ENCODE measurements around the gene JAG1. TPM values are rescaled to one million over a fixed set of nuclear protein-coding genes. Genes with fewer than 3 reads are reported as not detected.

Gene JAG1
- total RNA-seq, 3 donors from 2014 or later (not counting 1 experiment from before 2014, with no cell fraction given): 8.1 to 12.3 (median 8.7) TPM

DNA sequence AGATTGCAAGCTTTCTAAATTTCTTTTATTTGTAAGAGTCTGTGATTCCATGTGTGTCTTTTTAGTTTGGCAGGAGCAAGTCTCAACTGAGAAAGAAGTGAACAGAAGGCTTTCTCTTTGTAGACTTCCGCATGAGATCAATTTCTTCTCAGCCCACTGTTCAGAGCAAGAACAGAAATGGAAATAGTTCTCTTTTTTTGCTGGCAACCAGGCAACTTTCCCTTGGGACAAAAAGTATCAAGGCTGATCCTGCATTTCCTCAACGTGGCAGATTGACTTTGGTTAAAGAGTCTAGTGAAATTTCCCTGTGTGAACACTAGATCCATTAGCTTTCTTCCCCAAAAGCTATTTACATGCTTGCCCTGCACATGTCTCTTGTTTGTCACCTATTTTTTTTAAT, 46.8 kb upstream of the JAG1 start:
- intact Hi-C loops (cut with micrococcal nuclease): no loop called here
- Histone ChIP-seq H3K4me1 (ENCODE audit: control insufficient read depth, insufficient read depth, low read length) (no peaks in the 10 kb centered on the region), H3K36me3 (ENCODE audit: control insufficient read depth, insufficient read depth, low read length) (no peaks in the 10 kb centered on the region), H3K27ac (ENCODE audit: low read length) (no peak overlapping the region), H3K4me3 (ENCODE audit: low read length) (no peak overlapping the region), H3K27me3 (ENCODE audit: control insufficient read depth, insufficient read depth, low read length) (peaks cover 2% of the 10 kb centered on the region), H3K9me3 (ENCODE audit: control insufficient read depth, insufficient read depth, low read length) (no peaks in the 10 kb centered on the region)
- H3K27me3 Mint-ChIP-seq (ENCODE audit: low read depth in 2 of 2): peaks cover 17 to 75% of the 10 kb centered on the region in 2 donors
- no peak overlapping the region for H3K27ac Mint-ChIP-seq
- H3K4me3 Mint-ChIP-seq: no peak overlapping the region
- H3K36me3 Mint-ChIP-seq: no peaks in the 10 kb centered on the region
- H3K9me3 Mint-ChIP-seq: no peaks in the 10 kb centered on the region
- WGBS (ENCODE audit: insufficient coverage): 73% methylated on average over 2 of the region's 2 CpGs
- ATAC-seq (no peak), DNase-seq (no peak)
- no peaks in the 10 kb centered on the region for H3K4me1 Mint-ChIP-seq
- TF ChIP-seq, protein P1, sequence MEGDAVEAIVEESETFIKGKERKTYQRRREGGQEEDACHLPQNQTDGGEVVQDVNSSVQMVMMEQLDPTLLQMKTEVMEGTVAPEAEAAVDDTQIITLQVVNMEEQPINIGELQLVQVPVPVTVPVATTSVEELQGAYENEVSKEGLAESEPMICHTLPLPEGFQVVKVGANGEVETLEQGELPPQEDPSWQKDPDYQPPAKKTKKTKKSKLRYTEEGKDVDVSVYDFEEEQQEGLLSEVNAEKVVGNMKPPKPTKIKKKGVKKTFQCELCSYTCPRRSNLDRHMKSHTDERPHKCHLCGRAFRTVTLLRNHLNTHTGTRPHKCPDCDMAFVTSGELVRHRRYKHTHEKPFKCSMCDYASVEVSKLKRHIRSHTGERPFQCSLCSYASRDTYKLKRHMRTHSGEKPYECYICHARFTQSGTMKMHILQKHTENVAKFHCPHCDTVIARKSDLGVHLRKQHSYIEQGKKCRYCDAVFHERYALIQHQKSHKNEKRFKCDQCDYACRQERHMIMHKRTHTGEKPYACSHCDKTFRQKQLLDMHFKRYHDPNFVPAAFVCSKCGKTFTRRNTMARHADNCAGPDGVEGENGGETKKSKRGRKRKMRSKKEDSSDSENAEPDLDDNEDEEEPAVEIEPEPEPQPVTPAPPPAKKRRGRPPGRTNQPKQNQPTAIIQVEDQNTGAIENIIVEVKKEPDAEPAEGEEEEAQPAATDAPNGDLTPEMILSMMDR (IDR thresholded peaks at IDR 0.05): no peak

DNA sequence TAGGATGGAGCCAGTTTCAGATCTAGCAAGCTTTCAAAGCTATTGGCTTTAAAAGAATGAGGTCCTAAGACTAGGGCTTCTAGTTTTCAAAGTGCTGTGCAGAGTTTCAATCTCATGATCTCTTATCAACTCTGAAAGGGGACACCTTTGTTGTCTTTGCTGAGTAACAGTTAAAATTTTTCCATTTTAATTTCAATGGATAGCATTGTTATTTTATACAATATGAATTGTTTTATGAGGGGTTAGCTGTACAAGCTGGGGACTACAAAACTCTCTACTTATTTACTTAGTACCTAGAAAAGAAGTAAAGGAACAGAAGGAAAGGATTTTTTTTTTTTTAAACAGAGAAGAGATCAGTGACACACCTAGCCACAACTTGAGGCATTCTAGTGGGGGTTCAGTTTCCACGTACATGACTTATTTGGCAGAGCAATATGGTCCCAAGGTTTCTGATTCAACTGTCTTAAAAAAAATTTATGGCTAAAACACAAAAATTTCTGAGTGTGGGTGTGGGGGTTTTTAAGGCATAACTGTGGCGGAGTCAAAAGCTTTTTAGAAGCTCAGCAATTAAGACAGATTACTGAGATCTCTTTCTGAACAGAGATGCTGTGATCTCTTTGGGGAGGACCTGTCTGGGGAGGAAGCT, 46.1 kb upstream of the JAG1 start:
- peaks cover 14 to 70% of the 10 kb centered on the region in 2 donors for H3K27me3 Mint-ChIP-seq (ENCODE audit: low read depth in 2 of 2)
- Histone ChIP-seq H3K9me3 (ENCODE audit: control insufficient read depth, insufficient read depth, low read length) (no peaks in the 10 kb centered on the region), H3K4me3 (ENCODE audit: low read length) (no peak overlapping the region), H3K27ac (ENCODE audit: low read length) (no peak overlapping the region), H3K27me3 (ENCODE audit: control insufficient read depth, insufficient read depth, low read length) (peaks cover 2% of the 10 kb centered on the region), H3K4me1 (ENCODE audit: control insufficient read depth, insufficient read depth, low read length) (no peaks in the 10 kb centered on the region), H3K36me3 (ENCODE audit: control insufficient read depth, insufficient read depth, low read length) (no peaks in the 10 kb centered on the region)
- DNase-seq (no peak), ATAC-seq (no peak)
- no peaks in the 10 kb centered on the region for H3K36me3 Mint-ChIP-seq
- intact Hi-C loops (cut with micrococcal nuclease): no loop called here
- TF ChIP-seq, protein P1 (IDR thresholded peaks at IDR 0.05): no peak
- no peaks in the 10 kb centered on the region for H3K9me3 Mint-ChIP-seq
- no peak overlapping the region for H3K4me3 Mint-ChIP-seq
- no peak overlapping the region for H3K27ac Mint-ChIP-seq
- 76% methylated on average over 2 of the region's 2 CpGs for WGBS (ENCODE audit: insufficient coverage)
- H3K4me1 Mint-ChIP-seq: no peaks in the 10 kb centered on the region

DNA sequence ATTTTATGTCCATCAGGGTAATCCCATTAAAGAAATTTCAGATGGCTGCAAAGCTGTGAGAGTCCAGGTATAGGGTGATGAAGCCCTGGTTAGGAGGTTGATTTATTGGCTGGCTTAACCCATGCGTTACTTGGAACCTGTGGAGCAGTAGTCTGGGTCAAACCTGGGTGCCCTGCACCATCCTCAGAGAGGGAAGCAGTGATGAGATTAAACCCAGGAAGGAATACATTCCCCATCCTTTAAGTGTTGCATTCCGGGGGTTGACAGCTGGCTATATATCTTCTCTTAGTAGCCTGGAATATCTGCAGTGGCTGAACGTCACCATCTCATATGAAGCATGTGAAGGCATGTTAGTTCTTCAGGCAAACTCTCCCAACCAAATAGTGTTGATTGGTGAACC, 44.9 kb upstream of the JAG1 start:
- no peak overlapping the region for H3K27ac ChIP-seq (ENCODE audit: low read length)
- H3K27ac Mint-ChIP-seq: no peak overlapping the region
- H3K36me3 Mint-ChIP-seq: no peaks in the 10 kb centered on the region
- no peaks in the 10 kb centered on the region for H3K4me1 Mint-ChIP-seq
- no peak overlapping the region for H3K4me3 Mint-ChIP-seq
- H3K9me3 ChIP-seq (ENCODE audit: control insufficient read depth, insufficient read depth, low read length): no peaks in the 10 kb centered on the region
- TF ChIP-seq, protein P1 (IDR thresholded peaks at IDR 0.05): no peak
- H3K27me3 ChIP-seq (ENCODE audit: control insufficient read depth, insufficient read depth, low read length): peaks cover 2% of the 10 kb centered on the region
- H3K4me3 ChIP-seq (ENCODE audit: low read length): no peak overlapping the region
- WGBS (ENCODE audit: insufficient coverage): 70% methylated on average over 3 of the region's 3 CpGs
- peaks cover 13 to 70% of the 10 kb centered on the region in 2 donors for H3K27me3 Mint-ChIP-seq (ENCODE audit: low read depth in 2 of 2)
- no peak for ATAC-seq
- H3K4me1 ChIP-seq (ENCODE audit: control insufficient read depth, insufficient read depth, low read length): no peaks in the 10 kb centered on the region
- DNase-seq: no peak
- no peaks in the 10 kb centered on the region for H3K9me3 Mint-ChIP-seq
- H3K36me3 ChIP-seq (ENCODE audit: control insufficient read depth, insufficient read depth, low read length): no peaks in the 10 kb centered on the region
- intact Hi-C loops (cut with micrococcal nuclease): no loop called here

DNA sequence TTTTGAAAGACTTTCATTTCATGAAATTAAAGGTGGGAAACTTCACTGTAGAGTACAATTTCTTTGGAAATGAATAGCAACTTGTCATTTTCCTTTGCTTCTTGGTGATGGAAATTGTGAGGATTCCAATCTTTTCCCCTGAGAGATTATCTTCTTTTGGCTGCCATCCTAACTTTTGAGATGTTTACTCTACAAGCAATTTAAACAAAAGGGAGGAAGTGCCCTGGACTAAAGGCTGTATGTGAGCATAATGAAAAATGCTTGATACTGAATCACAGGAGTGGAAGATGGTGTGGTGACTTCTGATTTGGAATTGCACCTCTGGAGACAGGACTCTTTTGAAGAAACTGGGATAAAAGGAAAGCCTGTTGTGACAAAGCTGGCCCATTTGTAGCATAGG, 43.1 kb upstream of the JAG1 start:
- Mint-ChIP-seq H3K4me3 (no peak overlapping the region), H3K27me3 (ENCODE audit: low read depth in 2 of 2) (peaks cover 3 to 58% of the 10 kb centered on the region in 2 donors), H3K9me3 (no peaks in the 10 kb centered on the region), H3K27ac (no peak overlapping the region), H3K4me1 (no peaks in the 10 kb centered on the region), H3K36me3 (no peaks in the 10 kb centered on the region)
- Histone ChIP-seq H3K9me3 (ENCODE audit: control insufficient read depth, insufficient read depth, low read length) (no peaks in the 10 kb centered on the region), H3K4me3 (ENCODE audit: low read length) (no peak overlapping the region), H3K27me3 (ENCODE audit: control insufficient read depth, insufficient read depth, low read length) (peaks cover 2% of the 10 kb centered on the region), H3K4me1 (ENCODE audit: control insufficient read depth, insufficient read depth, low read length) (no peaks in the 10 kb centered on the region), H3K27ac (ENCODE audit: low read length) (no peak overlapping the region), H3K36me3 (ENCODE audit: control insufficient read depth, insufficient read depth, low read length) (no peaks in the 10 kb centered on the region)
- intact Hi-C loops (cut with micrococcal nuclease): no loop called here
- ATAC-seq (no peak), DNase-seq (no peak)
- TF ChIP-seq, protein P1 (IDR thresholded peaks at IDR 0.05): no peak
